ENCODE results near the gene ERICH4. TPM values are rescaled to one million over a fixed set of nuclear protein-coding genes. Genes with fewer than 3 reads are reported as not detected.
A peak's percentile ranks its signal among the peaks of the same experiment; 100 is the strongest.

The ERICH4 gene, protein sequence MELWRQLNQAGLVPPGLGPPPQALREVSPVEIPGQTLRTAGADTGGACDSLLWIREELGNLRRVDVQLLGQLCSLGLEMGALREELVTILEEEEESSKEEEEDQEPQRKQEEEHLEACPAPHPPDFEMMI
- not detected in 2 replicates for polyA plus RNA-seq (2013)

DNA sequence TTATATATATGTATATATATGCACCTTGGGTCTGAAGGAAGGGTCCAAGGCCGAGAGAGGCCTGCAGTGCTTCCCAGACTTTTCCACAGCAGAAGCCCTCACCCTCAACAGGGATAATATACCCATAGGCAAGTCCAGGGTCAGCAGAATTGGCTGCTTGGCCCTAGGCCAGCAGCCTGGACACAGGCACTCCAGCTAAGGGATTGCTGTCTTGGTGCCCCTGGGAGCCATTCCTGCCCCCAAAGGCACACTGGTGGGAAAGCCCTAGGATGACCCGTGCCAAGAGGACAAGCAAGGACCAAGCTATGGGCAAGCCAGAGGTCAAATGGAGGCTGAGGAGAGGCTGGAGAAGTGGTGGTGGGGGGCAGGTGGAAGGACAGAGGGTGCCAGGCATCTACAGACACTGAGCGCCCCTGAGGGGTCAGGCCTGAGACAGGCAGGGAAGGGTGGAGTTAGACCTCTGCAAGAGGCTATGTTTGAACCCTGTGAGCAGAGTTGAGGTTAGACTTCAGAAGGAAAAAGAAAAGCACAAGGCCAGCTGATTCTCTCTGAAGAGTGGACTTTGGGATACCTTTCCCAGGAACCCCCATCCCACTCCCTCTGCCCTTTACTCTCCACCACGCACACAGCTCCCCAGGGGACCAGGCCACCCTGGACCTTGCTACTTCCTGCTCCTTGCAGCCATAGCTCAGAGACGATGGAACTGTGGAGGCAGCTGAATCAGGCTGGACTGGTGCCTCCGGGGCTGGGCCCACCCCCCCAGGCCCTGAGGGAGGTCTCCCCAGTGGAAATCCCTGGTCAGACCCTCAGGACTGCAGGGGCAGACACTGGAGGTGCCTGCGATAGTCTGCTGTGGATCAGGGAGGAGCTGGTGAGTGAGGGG lies at the start of gene ERICH4:
ERICH4 (plus strand) TSS at position 684 of the 883 bp plus-strand sequence; CDS start at position 698, 14 bp downstream.
- H3K27me3 ChIP-seq (ENCODE audit: insufficient read depth, low read length) = no peaks in the 10 kb centered on the region
- no peak within 1 kb of the TSS for H2BK5ac ChIP-seq (ENCODE audit: low read depth, low read length, poor library complexity)
- H3K4me2 ChIP-seq (ENCODE audit: low read length) = no peak within 1 kb of the TSS
- no peak within 1 kb of the TSS for H3K9ac ChIP-seq (ENCODE audit: low read length)
- H3K4me1 ChIP-seq (ENCODE audit: control insufficient read depth in 1 of 2, insufficient read depth in 2 of 2, low read length in 2 of 2) = no peaks in the 10 kb centered on the region
- no peak within 1 kb of the TSS for H3K4me3 ChIP-seq (ENCODE audit: low read depth, low read length)
- no peak for DNase-seq
- H3K27ac ChIP-seq (ENCODE audit: low read depth, low read length) = no peak within 1 kb of the TSS
- no peak within 1 kb of the TSS for H4K91ac ChIP-seq (ENCODE audit: low read depth, low read length)
- H2BK120ac ChIP-seq (ENCODE audit: insufficient read depth, low read length, poor library complexity) = no peak within 1 kb of the TSS
- no peaks in the 10 kb centered on the region for H3K79me2 ChIP-seq (ENCODE audit: control insufficient read depth, insufficient read depth, low read length, poor library complexity)
- H3K36me3 ChIP-seq (ENCODE audit: control insufficient read depth in 1 of 2, insufficient read depth in 2 of 2, low read length in 2 of 2) = peaks cover 3% of the 10 kb centered on the region in 2 experiments
- peaks cover 2% of the 10 kb centered on the region for H3K79me1 ChIP-seq (ENCODE audit: low read length)
- no CpG with 5 or more reads among the region's 7 CpGs for WGBS (ENCODE audit: extremely low coverage, insufficient coverage, insufficient read length)
- H3K9me3 ChIP-seq (ENCODE audit: insufficient read depth, low read depth, low read length) = peaks cover 5% of the 10 kb centered on the region
- H3K14ac ChIP-seq (ENCODE audit: low read length) = no peak within 1 kb of the TSS
- no peak within 1 kb of the TSS for H3K4ac ChIP-seq (ENCODE audit: low read depth, low read length)
- H2AK5ac ChIP-seq (ENCODE audit: low read length) = no peak within 1 kb of the TSS
- H2AFZ ChIP-seq (ENCODE audit: insufficient read depth, low read length, poor library complexity) = no peak within 1 kb of the TSS
- no peak within 1 kb of the TSS for H3K23ac ChIP-seq (ENCODE audit: low read length)
- no peak within 1 kb of the TSS for H2BK12ac ChIP-seq (ENCODE audit: low read length)
- H4K12ac ChIP-seq (ENCODE audit: low read depth, low read length) = no peak within 1 kb of the TSS
- H4K8ac ChIP-seq (ENCODE audit: low read depth, low read length) = no peak within 1 kb of the TSS
- no peak within 1 kb of the TSS for H3K18ac ChIP-seq (ENCODE audit: low read length)

DNA sequence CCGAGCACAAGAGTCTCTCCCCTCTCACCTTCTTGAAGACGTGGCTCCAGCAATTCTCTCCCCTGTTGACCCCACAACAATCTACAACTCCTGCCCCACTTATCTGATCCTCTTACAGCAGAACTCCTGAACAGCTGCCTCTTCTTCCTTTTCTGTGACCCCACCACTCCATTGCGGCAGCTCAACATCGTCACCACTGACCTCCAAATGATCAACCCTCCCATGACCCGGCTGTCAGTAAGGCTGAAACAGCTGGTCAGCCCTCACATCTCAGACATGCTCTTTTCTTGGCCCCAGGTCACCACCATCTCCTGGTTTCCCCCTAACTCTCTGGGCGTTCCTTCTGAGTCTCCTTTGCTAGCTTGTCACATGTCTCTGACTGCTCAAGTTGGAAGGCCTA lies 47.6 kb upstream of the ERICH4 start:
- peaks cover 8 to 17% of the 10 kb centered on the region in 2 experiments for H3K36me3 ChIP-seq (ENCODE audit: control insufficient read depth in 1 of 2, insufficient read depth in 2 of 2, low read length in 2 of 2)
- no peak overlapping the region for H3K14ac ChIP-seq (ENCODE audit: low read length)
- H2AK5ac ChIP-seq (ENCODE audit: low read length) = no peak overlapping the region
- no peak overlapping the region for H4K12ac ChIP-seq (ENCODE audit: low read depth, low read length)
- H3K9me3 ChIP-seq (ENCODE audit: insufficient read depth, low read depth, low read length) = no peaks in the 10 kb centered on the region
- no peak overlapping the region for H3K4ac ChIP-seq (ENCODE audit: low read depth, low read length)
- H3K23ac ChIP-seq (ENCODE audit: low read length) = no peak overlapping the region
- no peak for DNase-seq
- H2BK12ac ChIP-seq (ENCODE audit: low read length) = no peak overlapping the region
- no CpG with 5 or more reads among the region's 6 CpGs for WGBS (ENCODE audit: extremely low coverage, insufficient coverage, insufficient read length)
- H3K79me2 ChIP-seq (ENCODE audit: control insufficient read depth, insufficient read depth, low read length, poor library complexity) = peaks cover 5% of the 10 kb centered on the region
- H3K27ac ChIP-seq (ENCODE audit: low read depth, low read length) = no peak overlapping the region
- no peak overlapping the region for H4K91ac ChIP-seq (ENCODE audit: low read depth, low read length)
- no peaks in the 10 kb centered on the region for H3K27me3 ChIP-seq (ENCODE audit: insufficient read depth, low read length)
- H3K4me3 ChIP-seq (ENCODE audit: low read depth, low read length) = no peak overlapping the region
- no peak overlapping the region for H3K18ac ChIP-seq (ENCODE audit: low read length)
- no peak overlapping the region for H2AFZ ChIP-seq (ENCODE audit: insufficient read depth, low read length, poor library complexity)
- H3K4me2 ChIP-seq (ENCODE audit: low read length) = no peak overlapping the region
- H4K8ac ChIP-seq (ENCODE audit: low read depth, low read length) = no peak overlapping the region
- no peak overlapping the region for H2BK120ac ChIP-seq (ENCODE audit: insufficient read depth, low read length, poor library complexity)
- H3K79me1 ChIP-seq (ENCODE audit: low read length) = peaks cover 4% of the 10 kb centered on the region
- peaks cover 3% of the 10 kb centered on the region in 2 experiments for H3K4me1 ChIP-seq (ENCODE audit: control insufficient read depth in 1 of 2, insufficient read depth in 2 of 2, low read length in 2 of 2)
- H3K9ac ChIP-seq (ENCODE audit: low read length) = no peak overlapping the region
- H2BK5ac ChIP-seq (ENCODE audit: low read depth, low read length, poor library complexity) = no peak overlapping the region

DNA sequence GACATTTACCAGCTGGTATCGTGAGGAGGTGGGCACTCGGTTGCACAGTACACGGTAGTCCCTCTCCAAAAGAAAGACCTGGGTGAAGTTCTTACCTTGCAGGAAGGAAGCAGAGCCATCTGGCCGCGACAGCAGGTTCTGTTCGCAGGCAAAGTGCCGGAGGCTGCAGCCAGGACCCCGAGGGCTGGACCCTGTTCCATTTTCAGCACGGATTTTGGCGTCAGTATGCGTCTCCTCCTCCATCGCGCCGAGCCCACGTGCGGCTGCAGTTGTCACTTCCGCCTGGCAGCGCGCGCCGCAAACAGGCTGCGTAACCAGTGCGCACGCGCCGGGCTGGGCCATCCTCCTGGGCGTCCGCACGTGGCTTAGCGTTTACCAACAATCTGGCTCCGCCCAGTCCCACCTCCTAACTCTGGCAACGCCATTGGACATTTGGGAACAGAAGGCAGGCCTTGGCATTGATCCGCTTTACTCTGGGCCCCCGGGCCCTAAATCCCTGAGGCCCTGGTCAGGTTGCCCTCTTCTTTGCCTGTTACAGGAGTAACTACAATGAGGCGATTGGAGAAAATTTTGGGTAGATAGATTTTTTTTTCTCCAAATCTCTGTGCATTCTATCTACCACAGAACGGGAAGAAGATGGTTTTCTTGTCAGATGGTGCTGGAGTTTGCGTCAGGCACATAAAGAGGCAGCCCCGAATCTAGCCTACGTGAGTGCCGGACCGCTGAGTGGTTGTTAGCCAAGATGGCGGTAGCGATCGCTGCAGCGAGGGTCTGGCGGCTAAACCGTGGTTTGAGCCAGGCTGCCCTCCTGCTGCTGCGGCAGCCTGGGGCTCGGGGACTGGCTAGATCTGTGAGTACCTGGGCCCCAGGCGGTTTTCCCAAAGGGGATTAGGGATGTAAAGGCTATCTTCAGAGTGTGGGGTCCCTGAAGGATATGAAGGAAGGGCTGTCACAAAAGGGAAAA lies 45.6 kb upstream of the ERICH4 start, which contains the start of the genes BCKDHA and EXOSC5:
BCKDHA (plus strand) TSS at position 733 of the 964 bp plus-strand sequence; CDS start at position 743, 10 bp downstream.
EXOSC5 (minus strand) TSS at position 274 of the 964 bp plus-strand sequence; CDS start at position 243, 31 bp downstream.
- H2AFZ ChIP-seq (ENCODE audit: insufficient read depth, low read length, poor library complexity) = peak within 1 kb of the TSS; percentile 95
- H2BK120ac ChIP-seq (ENCODE audit: insufficient read depth, low read length, poor library complexity) = peak within 1 kb of the TSS; percentile 57
- H4K91ac ChIP-seq (ENCODE audit: low read depth, low read length) = peak within 1 kb of the TSS; percentile 75
- H3K4me2 ChIP-seq (ENCODE audit: low read length) = peak within 1 kb of the TSS; percentile 89
- H4K12ac ChIP-seq (ENCODE audit: low read depth, low read length) = peak within 1 kb of the TSS; percentile 74
- peak within 1 kb of the TSS; percentile 93 for H3K18ac ChIP-seq (ENCODE audit: low read length)
- peak within 1 kb of the TSS; percentile 95 for H3K4me3 ChIP-seq (ENCODE audit: low read depth, low read length)
- H3K9ac ChIP-seq (ENCODE audit: low read length) = peak within 1 kb of the TSS; percentile 99
- H3K4me1 ChIP-seq (ENCODE audit: control insufficient read depth in 1 of 2, insufficient read depth in 2 of 2, low read length in 2 of 2) = peaks cover 3% of the 10 kb centered on the region in 2 experiments
- H4K8ac ChIP-seq (ENCODE audit: low read depth, low read length) = peak within 1 kb of the TSS; percentile 95
- H2AK5ac ChIP-seq (ENCODE audit: low read length) = peak within 1 kb of the TSS; percentile 43
- H3K36me3 ChIP-seq (ENCODE audit: control insufficient read depth in 1 of 2, insufficient read depth in 2 of 2, low read length in 2 of 2) = no peaks in the 10 kb centered on the region
- H3K9me3 ChIP-seq (ENCODE audit: insufficient read depth, low read depth, low read length) = no peaks in the 10 kb centered on the region
- no CpG with 5 or more reads among the region's 50 CpGs for WGBS (ENCODE audit: extremely low coverage, insufficient coverage, insufficient read length)
- H2BK5ac ChIP-seq (ENCODE audit: low read depth, low read length, poor library complexity) = peak within 1 kb of the TSS; percentile 20
- peak; percentile 100 for DNase-seq
- no peak within 1 kb of the TSS for H3K27ac ChIP-seq (ENCODE audit: low read depth, low read length)
- H3K4ac ChIP-seq (ENCODE audit: low read depth, low read length) = peak within 1 kb of the TSS; percentile 93
- no peaks in the 10 kb centered on the region for H3K27me3 ChIP-seq (ENCODE audit: insufficient read depth, low read length)
- peaks cover 5% of the 10 kb centered on the region for H3K79me2 ChIP-seq (ENCODE audit: control insufficient read depth, insufficient read depth, low read length, poor library complexity)
- H3K79me1 ChIP-seq (ENCODE audit: low read length) = peaks cover 4% of the 10 kb centered on the region
- no peak within 1 kb of the TSS for H3K23ac ChIP-seq (ENCODE audit: low read length)
- no peak within 1 kb of the TSS for H2BK12ac ChIP-seq (ENCODE audit: low read length)
- peak within 1 kb of the TSS; percentile 89 for H3K14ac ChIP-seq (ENCODE audit: low read length)

DNA sequence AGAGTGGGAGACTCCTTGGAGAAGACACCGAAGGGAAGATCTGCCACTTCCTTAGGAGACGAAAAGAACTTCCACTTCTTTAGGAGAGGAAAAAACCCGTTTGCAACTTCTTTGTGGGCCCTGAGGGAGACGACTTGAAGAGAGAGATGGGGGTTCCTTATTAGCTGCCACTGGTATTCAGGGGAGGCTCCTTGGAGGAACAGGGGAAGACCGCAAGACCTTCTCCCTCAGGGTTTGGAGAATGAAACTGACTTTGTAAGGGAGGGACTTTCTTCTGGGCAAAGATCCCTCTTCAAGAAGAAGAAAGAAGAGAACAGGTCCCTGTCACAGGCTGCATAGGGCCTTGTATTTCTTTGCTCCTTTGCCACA lies 44.9 kb upstream of the ERICH4 start:
- no peak for DNase-seq
- H3K27ac ChIP-seq (ENCODE audit: low read depth, low read length) = no peak overlapping the region
- peak overlapping the region; percentile 43 for H2AK5ac ChIP-seq (ENCODE audit: low read length)
- no CpG with 5 or more reads among the region's 5 CpGs for WGBS (ENCODE audit: extremely low coverage, insufficient coverage, insufficient read length)
- H3K23ac ChIP-seq (ENCODE audit: low read length) = no peak overlapping the region
- no peak overlapping the region for H2BK12ac ChIP-seq (ENCODE audit: low read length)
- H2BK5ac ChIP-seq (ENCODE audit: low read depth, low read length, poor library complexity) = peak overlapping the region; percentile 20
- H3K4ac ChIP-seq (ENCODE audit: low read depth, low read length) = peak overlapping the region; percentile 93
- H2BK120ac ChIP-seq (ENCODE audit: insufficient read depth, low read length, poor library complexity) = peak overlapping the region; percentile 57
- peak overlapping the region; percentile 93 for H3K18ac ChIP-seq (ENCODE audit: low read length)
- H4K91ac ChIP-seq (ENCODE audit: low read depth, low read length) = peak overlapping the region; percentile 75
- no peaks in the 10 kb centered on the region for H3K9me3 ChIP-seq (ENCODE audit: insufficient read depth, low read depth, low read length)
- H3K79me2 ChIP-seq (ENCODE audit: control insufficient read depth, insufficient read depth, low read length, poor library complexity) = peaks cover 5% of the 10 kb centered on the region
- peaks cover 3% of the 10 kb centered on the region in 2 experiments for H3K4me1 ChIP-seq (ENCODE audit: control insufficient read depth in 1 of 2, insufficient read depth in 2 of 2, low read length in 2 of 2)
- peak overlapping the region; percentile 89 for H3K14ac ChIP-seq (ENCODE audit: low read length)
- peak overlapping the region; percentile 74 for H4K12ac ChIP-seq (ENCODE audit: low read depth, low read length)
- H4K8ac ChIP-seq (ENCODE audit: low read depth, low read length) = peak overlapping the region; percentile 95
- no peaks in the 10 kb centered on the region for H3K36me3 ChIP-seq (ENCODE audit: control insufficient read depth in 1 of 2, insufficient read depth in 2 of 2, low read length in 2 of 2)
- H3K4me2 ChIP-seq (ENCODE audit: low read length) = peak overlapping the region; percentile 89
- peaks cover 4% of the 10 kb centered on the region for H3K79me1 ChIP-seq (ENCODE audit: low read length)
- H3K4me3 ChIP-seq (ENCODE audit: low read depth, low read length) = peak overlapping the region; percentile 95
- H2AFZ ChIP-seq (ENCODE audit: insufficient read depth, low read length, poor library complexity) = peak overlapping the region; percentile 95
- peak overlapping the region; percentile 99 for H3K9ac ChIP-seq (ENCODE audit: low read length)
- no peaks in the 10 kb centered on the region for H3K27me3 ChIP-seq (ENCODE audit: insufficient read depth, low read length)

Data from trophoblast cell (in vitro differentiated cells and primary cell).